ENCODE measurements around the gene FOXP1. TPM values are rescaled to one million over a fixed set of nuclear protein-coding genes. Genes with fewer than 3 reads are reported as not detected.
A peak's percentile ranks its signal among the peaks of the same experiment; 100 is the strongest.

FOXP1 gene
- total and polyA plus RNA-seq, 2 of the 13 experiments (the other 11 are each of a cell fraction or from before 2014, with no cell fraction given) = 40.4 to 59.0 TPM

- in situ Hi-C loops (cut with HindIII; ENCODE audit: extremely low pct_ligation_motif_present, low pct_unique_long_range_greater_than_20kb) (no loop called here), intact Hi-C loops (cut with micrococcal nuclease; ENCODE audit: unreplicated experiment) (no loop called here)
- Histone ChIP-seq H3K4me3 (replicated peaks in 1 of 3; ENCODE audit: insufficient read depth in 1 of 3, low read depth in 2 of 3, low read length in 3 of 3) (no peak overlapping the region), H3K4me2 (ENCODE audit: low read depth, low read length) (no peak overlapping the region), H3K79me2 (ENCODE audit: insufficient read depth, low read length) (peaks cover 5% of the 10 kb centered on the region), H3K9me3 (ENCODE audit: low read length) (no peaks in the 10 kb centered on the region), H3K9ac (ENCODE audit: insufficient read depth, low read depth, low read length) (no peak overlapping the region), H3K4me1 (ENCODE audit: insufficient read depth, low read length) (peaks cover 11% of the 10 kb centered on the region; the same call in 1 of the 2 replicates), H4K20me1 (ENCODE audit: insufficient read depth, low read length) (no peaks in the 10 kb centered on the region), H3K36me3 (replicated peaks in 1 of 2; ENCODE audit: control insufficient read depth in 1 of 2, insufficient read depth in 2 of 2, low read length in 2 of 2) (no peaks in the 10 kb centered on the region), H2AFZ (ENCODE audit: low read length) (no peak overlapping the region), H3K27ac (ENCODE audit: extremely low read length, insufficient read depth, low read length) (no peak overlapping the region), H3K27me3 (ENCODE audit: control insufficient read depth in 1 of 2, insufficient read depth in 2 of 2, low read length in 2 of 2) (no peaks in the 10 kb centered on the region)
- DNase-seq (ENCODE audit: low spot score) (no peak), FAIRE-seq (no peak), ATAC-seq (no peak)
- no TSS peak for BruUV-seq (replicated peaks)
- ChIA-PET POLR2A (no interaction called here), CTCF (ENCODE audit: low intra/inter-chr PET ratio, low total read pairs) (no interaction called here)
- 88% methylated on average over 9 of the region's 9 CpGs for WGBS (ENCODE audit: low lambda C conversion rate)
- TF ChIP-seq ZNF710 (CRISPR knock-in tag; IDR thresholded peaks at IDR 0.05; ENCODE audit: borderline replicate concordance) (no peak), AGO2 (optimal IDR thresholded peaks at IDR 0.05; ENCODE audit: low read depth, low read length) (peak; percentile 24)
These were observed 235.4 kb downstream of the FOXP1 start for GRCh38 chr3:71348001-71348632.

- FAIRE-seq (no peak), ATAC-seq (no peak)
- WGBS (ENCODE audit: low lambda C conversion rate) = 95% methylated on average over 4 of the region's 4 CpGs
These were observed 237.5 kb downstream of the FOXP1 start for GRCh38 chr3:71346061-71346460.

More at GRCh38 chr3:71346061-71346460, 237.5 kb downstream of the FOXP1 start:
- 0 out of 2 replicates have a peak, but pooled peaks cover under 1% of the 10 kb centered on the region for H3K4me1 ChIP-seq (ENCODE audit: insufficient read depth, low read length)
- H3K4me3 ChIP-seq (replicated peaks in 1 of 3; ENCODE audit: insufficient read depth in 1 of 3, low read depth in 2 of 3, low read length in 3 of 3) = no peak overlapping the region
- ChIA-PET CTCF (ENCODE audit: low intra/inter-chr PET ratio, low total read pairs) (no interaction called here), POLR2A (no interaction called here)
- H3K4me2 ChIP-seq (ENCODE audit: low read depth, low read length) = no peak overlapping the region
- no TSS peak for BruUV-seq (replicated peaks)
- no peak overlapping the region for H3K9ac ChIP-seq (ENCODE audit: insufficient read depth, low read depth, low read length)
- intact Hi-C loops (cut with micrococcal nuclease; ENCODE audit: unreplicated experiment) (no loop called here), in situ Hi-C loops (cut with HindIII; ENCODE audit: extremely low pct_ligation_motif_present, low pct_unique_long_range_greater_than_20kb) (no loop called here)
- no peaks in the 10 kb centered on the region for H3K27me3 ChIP-seq (ENCODE audit: control insufficient read depth in 1 of 2, insufficient read depth in 2 of 2, low read length in 2 of 2)
- no peaks in the 10 kb centered on the region for H3K36me3 ChIP-seq (replicated peaks in 1 of 2; ENCODE audit: control insufficient read depth in 1 of 2, insufficient read depth in 2 of 2, low read length in 2 of 2)
- peaks cover 5% of the 10 kb centered on the region for H3K79me2 ChIP-seq (ENCODE audit: insufficient read depth, low read length)
- H2AFZ ChIP-seq (ENCODE audit: low read length) = no peak overlapping the region
- H3K27ac ChIP-seq (ENCODE audit: extremely low read length, insufficient read depth, low read length) = no peak overlapping the region
- H3K9me3 ChIP-seq (ENCODE audit: low read length) = no peaks in the 10 kb centered on the region
- DNase-seq (ENCODE audit: low spot score) = no peak
- no peak for TF ChIP-seq ZNF24 (IDR thresholded peaks at IDR 0.05)
- no peak for TF ChIP-seq MIER2 (CRISPR knock-in tag; IDR thresholded peaks at IDR 0.05)
- TF ChIP-seq PBX3 (CRISPR knock-in tag; IDR thresholded peaks at IDR 0.05; ENCODE audit: borderline replicate concordance) = no peak
- H4K20me1 ChIP-seq (ENCODE audit: insufficient read depth, low read length) = no peaks in the 10 kb centered on the region
